ENCODE data around the gene UTS2B. TPM values are rescaled to one million over a fixed set of nuclear protein-coding genes. Genes with fewer than 3 reads are reported as not detected.

Gene UTS2B
- polyA plus RNA-seq, 1 of the 3 experiments (the other 2 are of a cell fraction): 0.03 TPM

DNA sequence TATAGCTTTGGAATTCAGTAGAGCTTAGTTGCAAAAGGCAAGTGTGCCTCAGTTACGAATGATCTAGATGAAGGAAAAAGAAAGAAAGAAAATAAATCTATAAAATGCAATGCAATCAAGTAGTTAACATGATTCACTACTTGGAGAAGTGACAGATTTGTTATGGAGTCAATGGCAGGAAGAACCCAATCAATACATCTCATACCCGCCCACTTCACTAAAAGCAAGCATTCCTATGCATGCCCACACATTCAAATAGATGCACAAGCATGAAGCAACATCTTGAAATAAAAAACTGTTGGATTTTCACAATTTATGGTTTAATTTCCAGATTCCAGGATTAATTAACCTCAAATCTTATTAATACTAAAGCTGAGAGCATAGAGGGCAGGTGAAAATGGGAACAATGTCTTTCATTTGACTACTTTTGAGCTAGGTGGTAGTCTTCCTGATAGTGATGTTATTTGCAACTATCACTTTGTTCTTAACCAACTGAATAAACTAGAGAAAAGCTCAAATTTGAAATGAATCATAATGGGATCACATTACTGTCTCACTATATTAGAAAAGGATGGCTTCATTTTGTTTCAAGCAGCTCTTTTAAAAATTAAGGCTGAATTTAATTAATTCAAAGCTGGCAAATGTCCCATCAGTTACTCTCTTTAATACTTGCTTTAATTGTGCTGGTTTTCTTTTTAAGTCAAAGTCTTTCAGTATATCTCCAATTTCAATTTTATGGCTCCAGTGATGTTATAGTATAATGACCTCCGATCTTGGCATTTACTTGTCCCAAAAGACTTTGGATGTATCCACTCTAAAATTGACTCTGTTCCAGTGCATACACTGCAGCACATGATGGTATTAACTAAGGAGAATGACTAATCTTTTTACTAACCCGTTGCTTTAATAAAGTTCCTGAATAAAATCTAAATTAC lies 47.8 kb downstream of the UTS2B start:
- Histone ChIP-seq H3K9me3 (0 out of 2 replicates have a peak, but pooled peaks cover 5% of the 10 kb centered on the region), H3K36me3 (replicated peaks in 1 of 2; ENCODE audit: control insufficient read depth in 1 of 2, insufficient read depth in 2 of 2, low read length in 1 of 2) (no peaks in the 10 kb centered on the region), H3K79me2 (ENCODE audit: insufficient read depth) (no peaks in the 10 kb centered on the region), H3F3A (replicated peaks; ENCODE audit: insufficient read depth) (peaks cover 6% of the 10 kb centered on the region), H3K27me3 (ENCODE audit: insufficient read depth) (no peaks in the 10 kb centered on the region), H4K20me1 (ENCODE audit: insufficient read depth) (no peaks in the 10 kb centered on the region), H3K4me3 (ENCODE audit: low read depth in 2 of 2, low read length in 1 of 2) (no peak overlapping the region), H3K4me1 (ENCODE audit: control insufficient read depth in 1 of 2, insufficient read depth in 2 of 2, low read depth in 1 of 2, low read length in 1 of 2) (peaks cover 0 to 11% of the 10 kb centered on the region in 2 experiments; a peak in 2 of 4 replicates), H3K4me2 (no peak overlapping the region; the same call in 1 of the 2 replicates), H2AFZ (ENCODE audit: low read depth) (no peak overlapping the region), H3K9me2 (no peaks in the 10 kb centered on the region), H3K9ac (no peak overlapping the region), H3K27ac (ENCODE audit: low read depth in 2 of 2, low read length in 1 of 2) (peak overlapping the region in 1 of 2 experiments; percentile 1; a peak in 1 of 4 replicates)
- no peak for DNase-seq
- ChIA-PET CTCF (no interaction called here), POLR2A (no interaction called here)
- 16% methylated on average over 4 of the region's 4 CpGs for WGBS (ENCODE audit: low lambda C conversion rate)
- TF ChIP-seq SMC3 (IDR thresholded peaks at IDR 0.05; ENCODE audit: low read depth, low read length) (no peak), RAD21 (IDR thresholded peaks at IDR 0.05; ENCODE audit: low read length) (no peak), YY1 (IDR thresholded peaks at IDR 0.05; ENCODE audit: low read depth) (no peak), GABPA (IDR thresholded peaks at IDR 0.05; ENCODE audit: low read depth) (no peak), RXRA (IDR thresholded peaks at IDR 0.05; ENCODE audit: borderline replicate concordance, low read depth) (no peak), JUND (IDR thresholded peaks at IDR 0.05) (no peak)
- TF ChIP-seq, protein P1, sequence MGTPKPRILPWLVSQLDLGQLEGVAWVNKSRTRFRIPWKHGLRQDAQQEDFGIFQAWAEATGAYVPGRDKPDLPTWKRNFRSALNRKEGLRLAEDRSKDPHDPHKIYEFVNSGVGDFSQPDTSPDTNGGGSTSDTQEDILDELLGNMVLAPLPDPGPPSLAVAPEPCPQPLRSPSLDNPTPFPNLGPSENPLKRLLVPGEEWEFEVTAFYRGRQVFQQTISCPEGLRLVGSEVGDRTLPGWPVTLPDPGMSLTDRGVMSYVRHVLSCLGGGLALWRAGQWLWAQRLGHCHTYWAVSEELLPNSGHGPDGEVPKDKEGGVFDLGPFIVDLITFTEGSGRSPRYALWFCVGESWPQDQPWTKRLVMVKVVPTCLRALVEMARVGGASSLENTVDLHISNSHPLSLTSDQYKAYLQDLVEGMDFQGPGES (IDR thresholded peaks at IDR 0.05; ENCODE audit: low read depth, low read length): no peak

DNA sequence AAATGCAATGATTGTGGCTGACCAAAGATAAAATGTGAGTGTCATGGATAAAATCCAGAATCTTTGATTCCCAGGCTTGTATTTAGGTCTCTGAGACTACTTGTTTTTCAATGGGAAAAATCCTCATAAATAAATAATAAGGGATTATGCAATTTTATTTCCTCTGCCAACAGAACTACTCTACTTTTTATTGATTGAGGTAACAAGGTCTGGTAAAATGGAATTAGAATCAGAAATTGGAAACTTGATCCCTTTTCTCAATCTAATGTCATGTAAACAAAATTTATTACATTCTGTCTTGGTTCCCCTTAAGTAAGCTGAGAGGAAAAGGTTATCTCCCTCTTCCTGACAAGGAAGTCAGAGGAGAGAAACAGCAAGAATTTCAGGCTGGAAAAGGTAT lies 49.4 kb downstream of the UTS2B start:
- Histone ChIP-seq H4K20me1 (ENCODE audit: insufficient read depth) (no peaks in the 10 kb centered on the region), H3K79me2 (ENCODE audit: insufficient read depth) (no peaks in the 10 kb centered on the region), H3K4me2 (no peak overlapping the region), H3K27me3 (ENCODE audit: insufficient read depth) (no peaks in the 10 kb centered on the region), H3F3A (replicated peaks; ENCODE audit: insufficient read depth) (peaks cover 6% of the 10 kb centered on the region), H3K9me3 (0 out of 2 replicates have a peak, but pooled peaks cover 5% of the 10 kb centered on the region), H3K36me3 (replicated peaks in 1 of 2; ENCODE audit: control insufficient read depth in 1 of 2, insufficient read depth in 2 of 2, low read length in 1 of 2) (no peaks in the 10 kb centered on the region), H3K9me2 (no peaks in the 10 kb centered on the region), H2AFZ (ENCODE audit: low read depth) (no peak overlapping the region), H3K4me1 (ENCODE audit: control insufficient read depth in 1 of 2, insufficient read depth in 2 of 2, low read depth in 1 of 2, low read length in 1 of 2) (peaks cover 0 to 11% of the 10 kb centered on the region in 2 experiments; a peak in 2 of 4 replicates), H3K9ac (no peak overlapping the region), H3K27ac (ENCODE audit: low read depth in 2 of 2, low read length in 1 of 2) (no peak overlapping the region), H3K4me3 (ENCODE audit: low read depth in 2 of 2, low read length in 1 of 2) (no peak overlapping the region)
- TF ChIP-seq SMC3 (IDR thresholded peaks at IDR 0.05; ENCODE audit: low read depth, low read length): no peak
- DNase-seq: no peak
- ChIA-PET POLR2A (no interaction called here), CTCF (no interaction called here)

DNA sequence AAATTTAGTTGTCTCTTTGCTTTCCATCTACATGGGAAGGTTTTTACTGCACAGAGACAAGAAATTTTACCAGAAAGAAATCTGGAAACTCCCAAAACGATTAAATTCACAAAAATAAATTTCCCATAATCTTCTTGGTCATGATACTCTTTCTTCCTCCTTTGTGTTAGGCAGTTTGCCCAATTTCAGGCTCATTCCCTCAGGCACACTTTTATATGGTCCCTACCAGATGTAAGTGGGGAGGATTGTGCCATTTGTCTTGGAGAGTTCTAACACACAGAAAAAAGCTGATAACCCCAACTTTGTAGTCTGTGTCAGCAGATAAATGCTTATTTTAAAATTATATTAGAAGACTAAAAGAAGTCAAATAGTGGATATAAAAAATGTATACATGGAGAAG lies 50.2 kb downstream of the UTS2B start:
- Histone ChIP-seq H3K9me3 (0 out of 2 replicates have a peak, but pooled peaks cover 5% of the 10 kb centered on the region), H3K27ac (ENCODE audit: low read depth in 2 of 2, low read length in 1 of 2) (no peak overlapping the region), H2AFZ (ENCODE audit: low read depth) (peak overlapping the region; percentile 30; the same call in 1 of the 2 replicates), H3K4me3 (ENCODE audit: low read depth in 2 of 2, low read length in 1 of 2) (no peak overlapping the region), H3K79me2 (ENCODE audit: insufficient read depth) (no peaks in the 10 kb centered on the region), H3K9me2 (no peaks in the 10 kb centered on the region), H3K9ac (no peak overlapping the region), H3K4me2 (no peak overlapping the region), H3F3A (replicated peaks; ENCODE audit: insufficient read depth) (peaks cover 6% of the 10 kb centered on the region), H3K4me1 (ENCODE audit: control insufficient read depth in 1 of 2, insufficient read depth in 2 of 2, low read depth in 1 of 2, low read length in 1 of 2) (peaks cover 0 to 11% of the 10 kb centered on the region in 2 experiments; a peak in 2 of 4 replicates), H3K27me3 (ENCODE audit: insufficient read depth) (no peaks in the 10 kb centered on the region), H4K20me1 (ENCODE audit: insufficient read depth) (no peaks in the 10 kb centered on the region), H3K36me3 (replicated peaks in 1 of 2; ENCODE audit: control insufficient read depth in 1 of 2, insufficient read depth in 2 of 2, low read length in 1 of 2) (no peaks in the 10 kb centered on the region)
- ChIA-PET CTCF (no interaction called here), POLR2A (no interaction called here)
- no peak for TF ChIP-seq RCOR1 (IDR thresholded peaks at IDR 0.05; ENCODE audit: low read length)
- DNase-seq: no peak
- WGBS (ENCODE audit: low lambda C conversion rate): 0% methylated on average over 1 of the region's 1 CpG
